Measurements from ENCODE around the gene COL7A1. TPM values are rescaled to one million over a fixed set of nuclear protein-coding genes. Genes with fewer than 3 reads are reported as not detected.

COL7A1 gene
- total and polyA plus RNA-seq, 2 of the 13 experiments (the other 11 are each of a cell fraction or from before 2014, with no cell fraction given): 2.7 to 11.7 TPM

GRCh38 chr3:48635222-48636021 lies 40.3 kb upstream of the COL7A1 start, which contains the start of gene SLC26A6 (continued):
- TF ChIP-seq ZBTB26 (CRISPR knock-in tag; IDR thresholded peaks at IDR 0.05; ENCODE audit: borderline replicate concordance): peak; percentile 33; the same call in 1 of the 2 replicates
- TF ChIP-seq CREBL2 (CRISPR knock-in tag; IDR thresholded peaks at IDR 0.05; ENCODE audit: borderline replicate concordance): no peak
- TF ChIP-seq CHCHD3 (CRISPR knock-in tag; IDR thresholded peaks at IDR 0.05): 0 out of 2 replicates have a peak, but pooled peaks have one; percentile 16
- peak; percentile 54 for TF ChIP-seq ZNF143 (CRISPR knock-in tag; IDR thresholded peaks at IDR 0.05)
- no peak for TF ChIP-seq PREB (CRISPR knock-in tag; IDR thresholded peaks at IDR 0.05)
- TF ChIP-seq NCOA5 (CRISPR knock-in tag; IDR thresholded peaks at IDR 0.05): no peak
- no peak for TF ChIP-seq ZNF841 (CRISPR knock-in tag; IDR thresholded peaks at IDR 0.05; ENCODE audit: borderline replicate concordance)
- TF ChIP-seq HDAC6 (IDR thresholded peaks at IDR 0.05; ENCODE audit: low read depth, low read length): no peak
- no peak for TF ChIP-seq BRD4 (CRISPR knock-in tag; IDR thresholded peaks at IDR 0.05)
- TF ChIP-seq SP1 (IDR thresholded peaks at IDR 0.05): no peak
- TF ChIP-seq SP1 (CRISPR knock-in tag; IDR thresholded peaks at IDR 0.05): peak; percentile 82
- peak; percentile 88 for TF ChIP-seq NFKB2 (CRISPR knock-in tag; IDR thresholded peaks at IDR 0.05; ENCODE audit: borderline replicate concordance)
- TF ChIP-seq PPARG (CRISPR knock-in tag; conservative IDR thresholded peaks at IDR 0.05): no peak
- no peak for TF ChIP-seq FIP1L1 (IDR thresholded peaks at IDR 0.05; ENCODE audit: borderline replicate concordance, insufficient read depth, low read depth, low read length)
- peak; percentile 65; the same call in 1 of the 2 replicates for TF ChIP-seq ZNF256 (CRISPR knock-in tag; conservative IDR thresholded peaks at IDR 0.05)
- peak; percentile 97 for TF ChIP-seq SP4 (CRISPR knock-in tag; IDR thresholded peaks at IDR 0.05)
- TF ChIP-seq SETDB1 (CRISPR knock-in tag; IDR thresholded peaks at IDR 0.05; ENCODE audit: borderline replicate concordance): peak; percentile 70; the same call in 1 of the 2 replicates
- peak; percentile 83; the same call in 1 of the 2 replicates for TF ChIP-seq CREB3 (CRISPR knock-in tag; IDR thresholded peaks at IDR 0.05)
- no peak for TF ChIP-seq ZNF713 (CRISPR knock-in tag; IDR thresholded peaks at IDR 0.05)
- peak; percentile 62 for TF ChIP-seq SRSF1 (optimal IDR thresholded peaks at IDR 0.05; ENCODE audit: low read depth, low read length)
- no peak for TF ChIP-seq NFE2 (CRISPR knock-in tag; IDR thresholded peaks at IDR 0.05)
- TF ChIP-seq TFDP2 (CRISPR knock-in tag; IDR thresholded peaks at IDR 0.05): peak; percentile 76
- peak; percentile 47 for TF ChIP-seq MED8 (CRISPR knock-in tag; IDR thresholded peaks at IDR 0.05; ENCODE audit: insufficient replicate concordance)
- TF ChIP-seq ZNF660 (CRISPR knock-in tag; IDR thresholded peaks at IDR 0.05; ENCODE audit: borderline replicate concordance, low read depth): no peak
- TF ChIP-seq ATF5 (CRISPR knock-in tag; IDR thresholded peaks at IDR 0.05; ENCODE audit: low read depth): peak; percentile 56; the same call in 1 of the 2 replicates

All from HepG2 (cell line).